ENCODE measurements around the gene TOP3B.

TOP3B gene

GRCh38 chr22:21937041-21937820 is 45.4 kb downstream of the TOP3B start:
- H3K9ac ChIP-seq (ENCODE audit: low read depth in 1 of 2, low read length in 2 of 2), result peak overlapping the region; percentile 76 to 91
- peaks cover 25 to 26% of the 10 kb centered on the region in 2 donors for H3K4me1 ChIP-seq (ENCODE audit: control insufficient read depth in 2 of 2, insufficient read depth in 2 of 2, low read length in 2 of 2)
- peaks cover 13 to 16% of the 10 kb centered on the region in 2 donors for H3K36me3 ChIP-seq (ENCODE audit: control insufficient read depth in 2 of 2, insufficient read depth in 2 of 2, low read length in 2 of 2)
- H3K27me3 ChIP-seq (ENCODE audit: control insufficient read depth in 2 of 2, insufficient read depth in 2 of 2, low read length in 2 of 2), result no peaks in the 10 kb centered on the region
- H3K9me3 ChIP-seq (ENCODE audit: control insufficient read depth in 2 of 2, low read length in 2 of 2), result no peaks in the 10 kb centered on the region
- peak overlapping the region; percentile 86 to 96 for H3K27ac ChIP-seq (ENCODE audit: low read depth in 2 of 2, low read length in 2 of 2)
- peak overlapping the region in 1 of 2 donors; percentile 90 for H3K4me3 ChIP-seq (ENCODE audit: low read length in 2 of 2)

GRCh38 chr22:21936151-21936775 is 46.3 kb downstream of the TOP3B start:
- peaks cover 14 to 17% of the 10 kb centered on the region in 2 donors for H3K36me3 ChIP-seq (ENCODE audit: control insufficient read depth in 2 of 2, insufficient read depth in 2 of 2, low read length in 2 of 2)
- no peak overlapping the region for H3K4me3 ChIP-seq (ENCODE audit: low read length in 2 of 2)
- peak overlapping the region; percentile 86 to 96 for H3K27ac ChIP-seq (ENCODE audit: low read depth in 2 of 2, low read length in 2 of 2)
- peaks cover 25 to 26% of the 10 kb centered on the region in 2 donors for H3K4me1 ChIP-seq (ENCODE audit: control insufficient read depth in 2 of 2, insufficient read depth in 2 of 2, low read length in 2 of 2)
- H3K9ac ChIP-seq (ENCODE audit: low read depth in 1 of 2, low read length in 2 of 2), result peak overlapping the region in 1 of 2 donors; percentile 52
- no peaks in the 10 kb centered on the region for H3K9me3 ChIP-seq (ENCODE audit: control insufficient read depth in 2 of 2, low read length in 2 of 2)
- H3K27me3 ChIP-seq (ENCODE audit: control insufficient read depth in 2 of 2, insufficient read depth in 2 of 2, low read length in 2 of 2), result no peaks in the 10 kb centered on the region

GRCh38 chr22:21933910-21934309 is 48.7 kb downstream of the TOP3B start:
- Histone ChIP-seq H3K27me3 (ENCODE audit: control insufficient read depth in 2 of 2, insufficient read depth in 2 of 2, low read length in 2 of 2) (no peaks in the 10 kb centered on the region), H3K27ac (ENCODE audit: low read depth in 2 of 2, low read length in 2 of 2) (no peak overlapping the region), H3K9me3 (ENCODE audit: control insufficient read depth in 2 of 2, low read length in 2 of 2) (no peaks in the 10 kb centered on the region), H3K4me1 (ENCODE audit: control insufficient read depth in 2 of 2, insufficient read depth in 2 of 2, low read length in 2 of 2) (peaks cover 20 to 21% of the 10 kb centered on the region in 2 donors), H3K9ac (ENCODE audit: low read depth in 1 of 2, low read length in 2 of 2) (no peak overlapping the region), H3K4me3 (ENCODE audit: low read length in 2 of 2) (no peak overlapping the region), H3K36me3 (ENCODE audit: control insufficient read depth in 2 of 2, insufficient read depth in 2 of 2, low read length in 2 of 2) (peaks cover 28 to 31% of the 10 kb centered on the region in 2 donors)

- no peak overlapping the region for H3K27ac ChIP-seq (ENCODE audit: low read depth in 2 of 2, low read length in 2 of 2)
These were observed 49.2 kb downstream of the TOP3B start for GRCh38 chr22:21933413-21933812.

GRCh38 chr22:21932347-21932746 is 50.2 kb downstream of the TOP3B start:
- peaks cover 31% of the 10 kb centered on the region in 2 donors for H3K36me3 ChIP-seq (ENCODE audit: control insufficient read depth in 2 of 2, insufficient read depth in 2 of 2, low read length in 2 of 2)
- no peak overlapping the region for H3K9ac ChIP-seq (ENCODE audit: low read depth in 1 of 2, low read length in 2 of 2)
- no peaks in the 10 kb centered on the region for H3K27me3 ChIP-seq (ENCODE audit: control insufficient read depth in 2 of 2, insufficient read depth in 2 of 2, low read length in 2 of 2)
- H3K9me3 ChIP-seq (ENCODE audit: control insufficient read depth in 2 of 2, low read length in 2 of 2), result no peaks in the 10 kb centered on the region
- H3K4me1 ChIP-seq (ENCODE audit: control insufficient read depth in 2 of 2, insufficient read depth in 2 of 2, low read length in 2 of 2), result peaks cover 9 to 10% of the 10 kb centered on the region in 2 donors
- H3K4me3 ChIP-seq (ENCODE audit: low read length in 2 of 2), result no peak overlapping the region
- H3K27ac ChIP-seq (ENCODE audit: low read depth in 2 of 2, low read length in 2 of 2), result no peak overlapping the region

More at GRCh38 chr22:21933413-21933812, 49.2 kb downstream of the TOP3B start:
- Histone ChIP-seq H3K36me3 (ENCODE audit: control insufficient read depth in 2 of 2, insufficient read depth in 2 of 2, low read length in 2 of 2) (peaks cover 28 to 31% of the 10 kb centered on the region in 2 donors), H3K9me3 (ENCODE audit: control insufficient read depth in 2 of 2, low read length in 2 of 2) (no peaks in the 10 kb centered on the region), H3K9ac (ENCODE audit: low read depth in 1 of 2, low read length in 2 of 2) (no peak overlapping the region), H3K4me3 (ENCODE audit: low read length in 2 of 2) (no peak overlapping the region), H3K4me1 (ENCODE audit: control insufficient read depth in 2 of 2, insufficient read depth in 2 of 2, low read length in 2 of 2) (peaks cover 16% of the 10 kb centered on the region in 2 donors), H3K27me3 (ENCODE audit: control insufficient read depth in 2 of 2, insufficient read depth in 2 of 2, low read length in 2 of 2) (no peaks in the 10 kb centered on the region)

GRCh38 chr22:21931056-21931455 is 51.5 kb downstream of the TOP3B start:
- H3K9me3 ChIP-seq (ENCODE audit: control insufficient read depth in 2 of 2, low read length in 2 of 2), result no peaks in the 10 kb centered on the region
- H3K27ac ChIP-seq (ENCODE audit: low read depth in 2 of 2, low read length in 2 of 2), result no peak overlapping the region
- H3K27me3 ChIP-seq (ENCODE audit: control insufficient read depth in 2 of 2, insufficient read depth in 2 of 2, low read length in 2 of 2), result no peaks in the 10 kb centered on the region
- H3K4me3 ChIP-seq (ENCODE audit: low read length in 2 of 2), result no peak overlapping the region
- peaks cover 31 to 36% of the 10 kb centered on the region in 2 donors for H3K36me3 ChIP-seq (ENCODE audit: control insufficient read depth in 2 of 2, insufficient read depth in 2 of 2, low read length in 2 of 2)
- H3K9ac ChIP-seq (ENCODE audit: low read depth in 1 of 2, low read length in 2 of 2), result no peak overlapping the region
- no peaks in the 10 kb centered on the region for H3K4me1 ChIP-seq (ENCODE audit: control insufficient read depth in 2 of 2, insufficient read depth in 2 of 2, low read length in 2 of 2)

- no peaks in the 10 kb centered on the region for H3K9me3 ChIP-seq (ENCODE audit: control insufficient read depth in 2 of 2, low read length in 2 of 2)
- peaks cover 31 to 33% of the 10 kb centered on the region in 2 donors for H3K36me3 ChIP-seq (ENCODE audit: control insufficient read depth in 2 of 2, insufficient read depth in 2 of 2, low read length in 2 of 2)
- no peak overlapping the region for H3K27ac ChIP-seq (ENCODE audit: low read depth in 2 of 2, low read length in 2 of 2)
- no peaks in the 10 kb centered on the region for H3K4me1 ChIP-seq (ENCODE audit: control insufficient read depth in 2 of 2, insufficient read depth in 2 of 2, low read length in 2 of 2)
- H3K4me3 ChIP-seq (ENCODE audit: low read length in 2 of 2), result no peak overlapping the region
- no peak overlapping the region for H3K9ac ChIP-seq (ENCODE audit: low read depth in 1 of 2, low read length in 2 of 2)
- H3K27me3 ChIP-seq (ENCODE audit: control insufficient read depth in 2 of 2, insufficient read depth in 2 of 2, low read length in 2 of 2), result no peaks in the 10 kb centered on the region
These were observed 53.3 kb downstream of the TOP3B start for GRCh38 chr22:21929253-21929652.

- Histone ChIP-seq H3K9ac (ENCODE audit: low read depth in 1 of 2, low read length in 2 of 2) (no peak overlapping the region), H3K4me1 (ENCODE audit: control insufficient read depth in 2 of 2, insufficient read depth in 2 of 2, low read length in 2 of 2) (no peaks in the 10 kb centered on the region), H3K9me3 (ENCODE audit: control insufficient read depth in 2 of 2, low read length in 2 of 2) (no peaks in the 10 kb centered on the region), H3K27ac (ENCODE audit: low read depth in 2 of 2, low read length in 2 of 2) (no peak overlapping the region), H3K4me3 (ENCODE audit: low read length in 2 of 2) (no peak overlapping the region), H3K36me3 (ENCODE audit: control insufficient read depth in 2 of 2, insufficient read depth in 2 of 2, low read length in 2 of 2) (peaks cover 28 to 29% of the 10 kb centered on the region in 2 donors), H3K27me3 (ENCODE audit: control insufficient read depth in 2 of 2, insufficient read depth in 2 of 2, low read length in 2 of 2) (no peaks in the 10 kb centered on the region)
These were observed 54.5 kb downstream of the TOP3B start for GRCh38 chr22:21928048-21928447.

GRCh38 chr22:21927174-21927823 is 55.3 kb downstream of the TOP3B start:
- Histone ChIP-seq H3K27ac (ENCODE audit: low read depth in 2 of 2, low read length in 2 of 2) (no peak overlapping the region), H3K36me3 (ENCODE audit: control insufficient read depth in 2 of 2, insufficient read depth in 2 of 2, low read length in 2 of 2) (peaks cover 21 to 22% of the 10 kb centered on the region in 2 donors)

GRCh38 chr22:21926728-21927127 is 55.9 kb downstream of the TOP3B start:
- Histone ChIP-seq H3K36me3 (ENCODE audit: control insufficient read depth in 2 of 2, insufficient read depth in 2 of 2, low read length in 2 of 2) (peaks cover 18 to 20% of the 10 kb centered on the region in 2 donors), H3K27me3 (ENCODE audit: control insufficient read depth in 2 of 2, insufficient read depth in 2 of 2, low read length in 2 of 2) (no peaks in the 10 kb centered on the region), H3K9me3 (ENCODE audit: control insufficient read depth in 2 of 2, low read length in 2 of 2) (no peaks in the 10 kb centered on the region), H3K9ac (ENCODE audit: low read depth in 1 of 2, low read length in 2 of 2) (no peak overlapping the region), H3K4me1 (ENCODE audit: control insufficient read depth in 2 of 2, insufficient read depth in 2 of 2, low read length in 2 of 2) (no peaks in the 10 kb centered on the region), H3K4me3 (ENCODE audit: low read length in 2 of 2) (no peak overlapping the region), H3K27ac (ENCODE audit: low read depth in 2 of 2, low read length in 2 of 2) (no peak overlapping the region)

More at GRCh38 chr22:21927174-21927823, 55.3 kb downstream of the TOP3B start:
- no peak overlapping the region for H3K9ac ChIP-seq (ENCODE audit: low read depth in 1 of 2, low read length in 2 of 2)
- H3K4me3 ChIP-seq (ENCODE audit: low read length in 2 of 2), result no peak overlapping the region
- H3K27me3 ChIP-seq (ENCODE audit: control insufficient read depth in 2 of 2, insufficient read depth in 2 of 2, low read length in 2 of 2), result no peaks in the 10 kb centered on the region
- no peaks in the 10 kb centered on the region for H3K4me1 ChIP-seq (ENCODE audit: control insufficient read depth in 2 of 2, insufficient read depth in 2 of 2, low read length in 2 of 2)
- H3K9me3 ChIP-seq (ENCODE audit: control insufficient read depth in 2 of 2, low read length in 2 of 2), result no peaks in the 10 kb centered on the region
